Frontal cortex (tissue), 4 donors: Measurements from ENCODE around the gene SLC23A3. TPM values are rescaled to one million over a fixed set of nuclear protein-coding genes. Genes with fewer than 3 reads are reported as not detected.

Experiments
- DNase-seq, 2 donors: peaks; one replicate each; pipeline ENCODE4 v3.0.0; 2012; ENCODE audit warnings: low spot score in 2 of 2
- FAIRE-seq: peaks from 2 replicates; lab custom pipeline; 2012; peaks lifted over from hg19 to GRCh38; lab: Jason Lieb, UNC
- total RNA-seq: library from RNA; depleted of rRNA; stranded (reverse); fragments of >200 nt; gene quantifications from one replicate; pipeline ENCODE4 v1.2.3, GENCODE V29; 2014
- donor health status: control.
- donor health status: control.
- donor health status: control.

Gene SLC23A3
- total RNA-seq, 1 donor from 2014 or later = under 0.01 TPM

- peak; percentile 95 to 97 for DNase-seq
- FAIRE-seq = no peak
These were observed 7.9 kb upstream of the SLC23A3 start, which contains the start of gene RETREG2 for GRCh38 chr2:219177552-219178376. Gene RETREG2 (plus strand): TSS chr2:219178275. CDS start chr2:219178353, 78 bp downstream.

DNA sequence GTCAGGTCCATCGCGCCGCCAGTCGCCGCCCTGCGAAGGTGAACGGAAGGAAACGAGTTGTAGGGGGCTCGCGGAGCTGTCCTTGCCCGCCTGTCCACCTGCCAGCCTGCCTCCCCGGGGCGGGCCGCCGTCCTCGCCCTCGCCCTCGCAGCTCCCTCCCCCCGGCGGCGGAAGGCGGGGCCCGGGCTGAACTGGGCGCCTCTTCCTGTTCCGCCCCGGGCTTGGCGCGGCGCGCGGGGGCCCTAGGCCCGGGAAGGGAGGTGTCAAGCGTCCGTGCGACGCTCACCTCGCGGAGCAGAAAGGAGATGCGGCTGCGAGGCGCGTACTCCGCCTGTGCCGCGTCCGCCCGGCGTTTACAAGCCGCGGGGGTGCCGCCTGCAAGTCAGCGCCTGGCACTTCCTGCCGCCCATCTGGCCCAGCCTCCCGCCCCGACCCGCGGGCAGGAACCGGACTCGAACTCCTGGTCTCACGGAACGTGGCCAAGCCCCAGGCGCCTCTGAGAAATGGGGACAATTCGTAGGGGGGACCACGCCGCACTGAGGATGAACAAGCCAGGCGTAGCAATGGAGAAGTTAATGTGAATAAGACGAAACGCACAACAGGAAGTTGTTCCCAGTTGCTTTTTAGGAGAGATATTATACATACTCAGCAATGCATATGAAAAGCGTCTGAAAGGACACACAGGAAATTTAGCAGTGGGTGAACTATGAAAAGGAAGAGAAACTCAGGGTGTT lies 7.2 kb upstream of the SLC23A3 start, which contains the start of gene CNPPD1:
Gene CNPPD1 (minus strand): TSS at position 108 of the 734 bp plus-strand sequence. CDS start 97 bp downstream, at position 11.
- DNase-seq (peak; percentile 87 to 91), FAIRE-seq (no peak)

DNA sequence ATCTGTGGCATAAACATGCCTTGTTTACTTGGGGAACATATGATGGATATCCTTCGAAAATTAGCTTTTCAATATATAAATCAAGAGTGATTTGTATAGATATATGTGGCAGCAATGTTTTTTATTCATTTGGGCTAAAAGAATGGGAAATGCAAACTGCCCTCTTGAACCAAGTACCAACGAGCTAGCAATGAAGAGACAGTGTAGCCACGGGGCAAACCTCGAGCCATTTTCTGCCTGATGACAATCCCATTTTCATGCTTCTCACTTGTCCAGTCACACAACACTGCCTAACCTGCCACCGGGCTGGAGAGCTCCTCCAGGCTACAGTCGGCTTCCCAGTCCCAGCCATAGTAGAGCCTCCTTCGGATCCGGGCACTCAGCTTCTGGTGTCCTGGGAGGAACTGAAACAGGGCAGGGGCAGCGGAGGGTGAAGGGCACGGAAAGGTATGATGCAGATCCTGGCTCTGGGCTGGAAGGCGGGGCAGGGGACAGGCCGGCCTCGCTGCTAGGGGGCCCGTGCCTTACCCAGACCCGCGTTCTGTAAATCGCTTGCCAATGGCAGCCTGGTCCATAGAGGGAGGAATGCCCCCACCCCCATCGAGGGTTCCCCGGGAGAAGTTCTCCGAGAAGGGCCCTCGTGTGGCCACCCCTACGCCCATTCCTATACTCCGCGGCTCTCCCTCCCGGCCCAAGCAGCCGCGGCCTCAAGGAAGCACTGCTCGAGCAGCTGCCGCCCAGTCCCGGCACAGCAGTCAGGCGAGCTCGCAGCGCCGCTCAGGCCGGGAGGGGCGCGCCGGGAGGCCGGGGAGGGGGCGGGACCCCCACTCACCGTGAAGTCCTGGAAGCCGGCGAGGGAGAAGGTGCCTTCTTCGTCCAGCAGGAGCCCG lies 6.3 kb upstream of the SLC23A3 start:
- FAIRE-seq = no peak
- DNase-seq = peak; percentile 46 to 47

- FAIRE-seq = no peak
- DNase-seq = no peak
These were observed 5.7 kb upstream of the SLC23A3 start for GRCh38 chr2:219175486-219175885.

GRCh38 chr2:219174801-219175200 lies 5.0 kb upstream of the SLC23A3 start:
- FAIRE-seq (no peak), DNase-seq (no peak)

GRCh38 chr2:219174146-219174545 lies 4.3 kb upstream of the SLC23A3 start:
- DNase-seq (no peak), FAIRE-seq (no peak)

GRCh38 chr2:219173176-219173575 lies 3.3 kb upstream of the SLC23A3 start:
- FAIRE-seq (no peak), DNase-seq (no peak)

DNA sequence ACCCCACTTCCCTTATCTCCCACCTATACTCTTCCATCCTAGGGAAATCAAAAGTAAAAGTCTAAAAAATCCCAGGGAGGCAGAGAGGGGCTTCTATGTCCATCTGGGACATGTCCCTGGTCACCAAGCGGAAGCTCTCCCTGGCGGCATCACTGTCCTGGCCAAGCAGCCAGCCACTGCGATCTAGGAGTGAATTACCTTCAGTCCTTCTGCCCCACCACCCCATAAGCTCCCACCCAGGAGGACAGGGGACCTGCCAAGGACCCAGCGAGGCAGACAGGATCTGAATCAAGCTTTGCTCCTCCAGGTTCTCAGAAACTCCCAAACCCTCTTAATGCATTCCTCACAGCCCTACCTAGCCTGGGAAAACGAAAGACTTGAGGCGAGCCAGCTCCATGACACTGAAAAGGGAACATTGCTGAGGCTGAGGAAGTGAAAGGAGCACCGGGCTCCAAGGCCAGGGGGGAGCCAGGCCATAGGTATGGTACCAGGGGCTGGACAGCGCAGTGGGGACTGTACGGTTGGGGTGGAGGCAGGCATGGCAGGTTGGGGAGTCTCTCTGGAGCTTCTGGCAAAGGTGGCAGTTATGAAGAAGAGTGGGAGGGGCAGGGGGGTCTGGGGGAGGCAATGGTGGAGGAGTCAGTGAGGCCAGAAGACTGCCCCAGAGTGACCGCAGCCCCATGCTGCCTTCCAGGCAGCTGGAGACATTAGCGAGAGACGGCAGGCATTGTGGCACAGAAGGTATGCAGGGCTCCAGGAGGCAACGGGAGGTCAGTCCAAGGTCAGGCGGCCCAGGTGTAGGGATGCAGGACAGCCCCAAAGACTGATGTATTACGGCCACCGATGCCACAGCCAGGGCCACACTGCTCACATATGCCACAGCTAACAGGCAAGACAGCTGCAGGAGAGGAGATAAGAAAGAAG lies 2.7 kb upstream of the SLC23A3 start:
- no peak for FAIRE-seq

DNA sequence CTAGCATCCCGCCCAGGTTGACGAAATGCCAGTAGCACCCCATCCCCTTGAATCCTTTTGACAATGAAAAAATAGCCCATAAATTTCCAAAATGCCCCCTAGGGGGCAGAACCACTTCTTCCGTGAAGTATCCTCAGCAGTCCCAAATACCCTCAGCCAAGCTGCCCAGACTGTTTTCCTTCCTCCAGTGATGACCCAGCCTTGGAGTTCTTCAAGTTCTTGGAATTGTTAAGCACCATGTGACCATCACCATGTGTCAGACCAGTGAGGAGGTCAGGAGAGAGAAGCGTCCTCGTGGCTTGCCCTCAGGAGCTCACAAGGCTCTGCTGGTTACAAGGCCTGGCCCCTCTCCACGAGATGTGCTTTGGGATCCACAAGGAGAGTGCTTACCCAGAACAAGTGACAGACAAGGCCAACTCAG lies 1.4 kb upstream of the SLC23A3 start:
- FAIRE-seq = no peak

More for the DNA sequence above, 2.7 kb upstream of the SLC23A3 start:
- DNase-seq = no peak

DNA sequence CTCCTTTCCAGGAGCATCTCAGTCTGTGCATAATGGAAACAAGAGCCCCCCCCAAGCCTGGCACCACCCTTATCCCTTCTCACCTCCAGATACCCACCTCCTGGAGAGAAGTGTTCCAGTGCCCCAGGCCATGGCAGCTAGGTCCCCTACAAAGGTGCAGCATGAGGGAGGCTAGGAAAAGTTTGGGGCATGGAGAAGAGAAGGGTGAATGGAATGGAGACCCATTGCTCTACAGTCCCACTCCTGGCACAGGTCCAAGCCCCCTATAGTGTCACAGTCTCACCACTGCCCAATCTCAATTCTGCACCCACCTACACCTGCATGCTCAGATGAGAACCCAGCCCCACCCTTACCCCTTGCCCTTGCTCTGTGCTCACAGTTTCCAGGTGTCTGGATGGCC lies 897 bp downstream of the SLC23A3 start:
- no peak for DNase-seq
- no peak for FAIRE-seq

More for the DNA sequence above, 1.4 kb upstream of the SLC23A3 start:
- peak; percentile 38 to 65 for DNase-seq

GRCh38 chr2:219168526-219168925 lies 1.3 kb downstream of the SLC23A3 start:
- FAIRE-seq = no peak
- DNase-seq = no peak

DNA sequence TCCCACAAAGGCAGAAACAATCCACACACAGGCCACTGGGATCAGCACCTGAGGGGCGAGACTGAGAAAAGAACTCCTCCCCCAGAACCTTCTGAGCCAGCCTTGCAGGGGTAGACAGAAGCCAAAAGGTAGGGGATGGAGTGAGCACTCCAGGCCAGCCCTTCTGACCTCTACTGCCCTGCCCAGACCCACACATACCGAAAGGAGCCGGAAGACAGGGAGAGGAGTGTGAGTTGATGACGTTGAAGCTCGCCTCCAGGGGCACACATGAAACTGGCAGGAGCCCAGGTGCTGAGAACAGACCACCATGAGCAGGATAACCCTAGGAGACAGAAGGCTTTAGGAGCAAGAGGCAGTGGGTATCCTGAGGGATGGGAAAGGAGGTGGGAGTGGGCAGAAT lies 1.8 kb downstream of the SLC23A3 start:
- FAIRE-seq (no peak), DNase-seq (no peak)

GRCh38 chr2:219165058-219165911 lies 4.5 kb downstream of the SLC23A3 start:
- FAIRE-seq (no peak), DNase-seq (no peak)

DNA sequence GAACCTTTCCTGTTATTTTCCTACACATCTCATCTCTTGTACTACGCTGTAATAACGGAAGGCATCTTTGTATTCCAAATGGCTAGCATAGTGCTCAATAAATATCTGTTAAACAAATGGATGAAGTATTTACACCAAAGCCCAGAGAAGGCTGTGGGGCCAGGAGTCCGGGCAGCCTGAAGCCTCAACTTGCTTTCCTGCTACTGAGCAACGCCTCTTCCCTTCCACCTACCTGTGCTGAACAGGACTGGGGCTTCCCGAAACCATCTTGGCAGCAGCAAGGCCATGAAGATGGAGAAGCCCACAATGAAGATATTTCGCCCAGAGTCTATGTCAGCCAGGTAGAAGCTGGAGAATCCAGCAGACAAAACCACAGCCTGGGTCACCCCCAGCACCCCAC lies 6.7 kb downstream of the SLC23A3 start:
- DNase-seq = no peak
- no peak for FAIRE-seq

- no peak for DNase-seq
- FAIRE-seq = no peak
These were observed 8.7 kb downstream of the SLC23A3 start for GRCh38 chr2:219161097-219161496.

DNA sequence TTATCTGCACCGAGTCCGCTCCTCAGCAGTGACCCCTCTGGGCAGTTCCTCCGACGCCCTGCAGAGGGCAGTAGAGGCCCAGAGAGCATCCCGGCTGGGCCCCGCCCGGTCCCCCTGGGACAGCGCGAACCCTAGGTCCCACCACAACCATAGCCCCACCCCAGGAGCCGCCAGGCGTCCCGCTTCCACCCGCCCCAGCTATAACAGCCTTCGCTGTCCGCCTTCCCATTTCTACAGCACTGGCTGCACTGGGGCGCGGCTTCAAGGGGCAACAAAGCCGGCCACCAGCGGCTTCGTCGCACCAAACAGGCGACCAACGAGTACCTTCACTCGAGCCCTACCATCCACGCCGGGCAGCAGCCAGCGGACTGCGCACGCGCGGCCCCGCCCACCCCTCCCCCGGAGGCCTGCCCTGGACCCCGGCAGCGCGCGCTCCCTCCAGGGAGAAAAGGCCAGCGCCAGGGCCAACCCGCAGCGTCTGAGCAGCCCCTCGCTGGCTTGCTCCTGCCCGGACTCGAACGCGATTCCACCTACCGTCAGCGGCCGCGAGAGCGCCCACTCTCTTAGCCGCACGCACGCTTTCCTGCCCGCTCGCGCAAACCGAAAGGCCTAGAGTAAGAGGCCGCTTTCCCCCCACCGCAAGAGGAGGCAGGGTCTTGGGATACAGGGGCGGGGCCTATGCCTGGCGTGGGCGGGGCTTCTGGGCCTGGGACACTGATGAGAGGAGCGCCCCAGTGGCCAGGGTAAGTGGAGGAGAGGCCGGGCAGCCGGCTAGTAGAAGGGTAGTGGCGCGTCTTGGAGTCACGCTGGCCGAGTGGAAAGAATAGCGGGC lies 9.4 kb downstream of the SLC23A3 start, which contains the start of gene NHEJ1:
Gene NHEJ1 (minus strand): TSS at position 630 of the 832 bp plus-strand sequence. CDS start 2,453 bp downstream, outside the sequence.
- FAIRE-seq (no peak), DNase-seq (peak; percentile 87 to 93)

- DNase-seq = no peak
- FAIRE-seq = no peak
These were observed 10.1 kb downstream of the SLC23A3 start for GRCh38 chr2:219159771-219160185.
